Fibroblast of mammary gland (primary cell): ENCODE results near the gene PCDH7.

Experiments used
- DNase-seq: peaks from one replicate; pipeline ENCODE4 v3.0.0-alpha.2; 2010; ENCODE audit warnings: low read depth
- H3K4me3 ChIP-seq: 2 replicates; pipeline ENCODE4 v1.5.1; 2011; ENCODE audit warnings: low read depth, mild to moderate bottlenecking, low read length, moderate library complexity; ENCODE audit not compliant: control insufficient read depth
- TF ChIP-seq, protein P1 (sequence below): conservative IDR thresholded peaks from 2 replicates; pipeline ENCODE4 v1.5.1; 2011; ENCODE audit warnings: low read depth, low read length, inconsistent platforms; ENCODE audit not compliant: control insufficient read depth, insufficient read depth

The PCDH7 gene

DNA sequence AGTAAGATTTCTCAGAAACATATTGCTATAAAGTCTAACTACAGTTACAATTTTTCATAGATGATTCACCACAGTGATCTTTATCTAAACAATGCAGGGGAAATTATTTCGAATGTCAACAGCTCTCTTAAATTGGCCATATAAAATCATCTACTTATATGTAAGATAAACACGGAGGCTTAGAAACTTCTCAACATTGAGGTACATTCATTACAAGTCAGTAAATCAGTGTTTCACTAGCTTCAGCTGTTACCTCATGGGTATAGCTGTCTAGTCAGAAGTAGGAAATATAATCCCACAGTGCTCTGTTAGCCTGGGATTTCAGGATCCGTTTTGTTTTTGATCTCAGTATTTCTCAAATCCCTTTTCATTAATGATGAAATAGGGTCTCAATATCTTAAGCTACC, 43.2 kb downstream of the PCDH7 start:
- DNase-seq: peak; percentile 59
- TF ChIP-seq, protein P1, sequence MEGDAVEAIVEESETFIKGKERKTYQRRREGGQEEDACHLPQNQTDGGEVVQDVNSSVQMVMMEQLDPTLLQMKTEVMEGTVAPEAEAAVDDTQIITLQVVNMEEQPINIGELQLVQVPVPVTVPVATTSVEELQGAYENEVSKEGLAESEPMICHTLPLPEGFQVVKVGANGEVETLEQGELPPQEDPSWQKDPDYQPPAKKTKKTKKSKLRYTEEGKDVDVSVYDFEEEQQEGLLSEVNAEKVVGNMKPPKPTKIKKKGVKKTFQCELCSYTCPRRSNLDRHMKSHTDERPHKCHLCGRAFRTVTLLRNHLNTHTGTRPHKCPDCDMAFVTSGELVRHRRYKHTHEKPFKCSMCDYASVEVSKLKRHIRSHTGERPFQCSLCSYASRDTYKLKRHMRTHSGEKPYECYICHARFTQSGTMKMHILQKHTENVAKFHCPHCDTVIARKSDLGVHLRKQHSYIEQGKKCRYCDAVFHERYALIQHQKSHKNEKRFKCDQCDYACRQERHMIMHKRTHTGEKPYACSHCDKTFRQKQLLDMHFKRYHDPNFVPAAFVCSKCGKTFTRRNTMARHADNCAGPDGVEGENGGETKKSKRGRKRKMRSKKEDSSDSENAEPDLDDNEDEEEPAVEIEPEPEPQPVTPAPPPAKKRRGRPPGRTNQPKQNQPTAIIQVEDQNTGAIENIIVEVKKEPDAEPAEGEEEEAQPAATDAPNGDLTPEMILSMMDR: no peak
- no peak overlapping the region for H3K4me3 ChIP-seq

- no peak overlapping the region for H3K4me3 ChIP-seq
- TF ChIP-seq, protein P1: no peak
- no peak for DNase-seq
Observed at GRCh38 chr4:30765022-30765421, 44.9 kb downstream of the PCDH7 start.

DNA sequence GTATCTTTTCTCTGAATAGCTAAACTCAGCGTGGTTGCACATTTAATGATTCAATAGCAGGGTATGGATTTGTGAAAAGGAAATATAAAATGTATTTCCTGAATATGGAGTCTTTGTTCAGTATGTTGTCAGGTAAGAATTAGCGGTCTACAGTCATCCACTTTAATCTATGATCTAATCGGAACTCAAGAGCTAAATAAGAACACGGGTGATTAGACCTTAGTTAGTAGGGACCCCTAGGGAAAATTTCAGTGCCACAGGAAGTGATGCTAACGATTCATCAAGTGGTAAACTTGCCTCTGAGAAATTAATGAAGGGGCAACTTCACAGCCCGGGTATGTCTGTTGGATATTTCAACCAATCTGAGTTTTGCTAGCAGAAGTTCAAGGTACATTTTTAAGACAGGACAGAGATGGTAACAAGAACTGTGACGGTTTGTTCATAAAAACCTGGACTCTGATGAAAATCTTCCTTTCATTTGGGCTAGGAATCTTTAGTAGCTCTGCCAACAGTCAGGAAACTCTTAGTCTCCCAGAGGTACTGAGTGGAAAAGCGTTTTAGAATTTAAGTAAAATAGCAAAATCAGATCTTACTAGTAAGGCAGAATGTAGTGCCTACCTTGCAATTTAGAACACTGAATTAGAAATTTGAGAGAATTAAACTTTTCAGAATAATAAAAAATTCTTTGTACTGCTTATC, 47.1 kb downstream of the PCDH7 start:
- DNase-seq: no peak
- H3K4me3 ChIP-seq: no peak overlapping the region
- TF ChIP-seq, protein P1: no peak

- H3K4me3 ChIP-seq: no peak overlapping the region
- TF ChIP-seq, protein P1: no peak
Observed at GRCh38 chr4:30768277-30768676, 48.1 kb downstream of the PCDH7 start.

GRCh38 chr4:30769093-30769492, 48.9 kb downstream of the PCDH7 start:
- TF ChIP-seq, protein P1: no peak
- no peak for DNase-seq
- H3K4me3 ChIP-seq: no peak overlapping the region

More at GRCh38 chr4:30768277-30768676, 48.1 kb downstream of the PCDH7 start:
- no peak for DNase-seq

DNA sequence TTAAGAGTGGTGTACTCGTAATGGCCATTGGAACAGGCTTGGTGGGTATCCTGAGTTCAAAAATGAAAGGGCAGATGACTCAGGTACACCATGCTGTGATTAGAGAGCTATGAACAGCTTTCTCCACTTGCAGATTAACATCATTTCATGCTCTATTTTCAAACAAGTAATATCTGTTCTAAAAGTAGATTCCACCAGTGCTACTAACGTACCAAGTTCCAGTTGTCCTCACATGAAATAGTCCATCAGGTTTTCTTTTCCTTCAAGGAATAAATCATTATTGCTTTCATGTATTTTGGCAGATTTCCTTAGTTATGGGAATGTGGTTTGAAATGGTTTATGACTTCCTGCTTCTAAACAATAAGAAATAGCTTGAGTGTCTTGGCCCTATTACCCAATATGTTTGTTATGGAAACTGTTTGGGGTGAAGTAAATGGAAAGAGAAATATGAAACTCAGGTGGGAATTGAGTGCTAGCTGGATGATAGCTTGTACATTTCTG, 49.9 kb downstream of the PCDH7 start:
- TF ChIP-seq, protein P1: no peak
- no peak overlapping the region for H3K4me3 ChIP-seq
- peak; percentile 71 for DNase-seq
